Panc1 (cell line): ENCODE data around the gene TGM6. TPM values are rescaled to one million over a fixed set of nuclear protein-coding genes. Genes with fewer than 3 reads are reported as not detected.

Experiments used
- ATAC-seq: fragments of 200-7000 bp; cut with Tn5 transposase; 2 replicates; pipeline ENCODE4 v1.9.1; 2020; ENCODE audit warnings: mild to moderate bottlenecking, moderate library complexity
- BruUV-seq: library from RNA; stranded (reverse); fragments of 400-500 nt; replicated peaks from 2 replicates; lab custom pipeline; 2021; lab: Mats Ljungman, UMichigan
- CTCF ChIA-PET: fragments of 300-600 bp; sonication (Branson Sonifier 250); formaldehyde crosslinking; loops from one replicate; lab custom pipeline; 2022; ENCODE audit warnings: antibody characterized with exemption; lab: Charles Lee
- POLR2A ChIA-PET: fragments of 300-600 bp; sonication (Branson Sonifier 250); formaldehyde crosslinking; loops from one replicate; lab custom pipeline; 2022; ENCODE audit warnings: antibody characterized with exemption; lab: Charles Lee
- DNase-seq: peaks from one replicate; pipeline ENCODE4 v3.0.0-alpha.2; 2010; ENCODE audit warnings: low read depth, low spot score
- H3K27ac ChIP-seq: 2 replicates; pipeline ENCODE4 v1.5.1; 2011; ENCODE audit warnings: mild to moderate bottlenecking, low read length, inconsistent platforms
- H3K27me3 ChIP-seq: fragments of 200-500 bp; sonication (Bioruptor generic); 2 replicates; pipeline ENCODE4 v1.6.0; 2014; ENCODE audit warnings: low read length, inconsistent platforms; ENCODE audit not compliant: control insufficient read depth, insufficient read depth
- H3K36me3 ChIP-seq: fragments of 200-500 bp; sonication (Bioruptor generic); 2 replicates; pipeline ENCODE4 v1.5.1; 2014; ENCODE audit warnings: inconsistent platforms, mild to moderate bottlenecking, low read length, moderate library complexity; ENCODE audit not compliant: control insufficient read depth, insufficient read depth
- H3K4me1 ChIP-seq: 2 replicates; pipeline ENCODE4 v1.5.1; 2011; ENCODE audit warnings: inconsistent platforms, mild to moderate bottlenecking, low read length, moderate library complexity; ENCODE audit not compliant: control insufficient read depth, insufficient read depth
- H3K4me3 ChIP-seq, 2 experiments: 2 replicates each; pipeline ENCODE4 v1.5.1; 2011 to 2012; ENCODE audit warnings: low read depth in 2 of 2, low read length in 2 of 2, mild to moderate bottlenecking in 2 of 2, inconsistent platforms in 1 of 2, moderate library complexity in 1 of 2
- H3K9me3 ChIP-seq: fragments of 200-500 bp; sonication (Bioruptor generic); 2 replicates; pipeline ENCODE4 v1.5.1; 2014; ENCODE audit warnings: low read depth, mild to moderate bottlenecking, inconsistent platforms, low read length, moderate library complexity; ENCODE audit not compliant: control insufficient read depth, insufficient read depth
- POLR2AphosphoS5 ChIP-seq: IDR thresholded peaks from 2 replicates; pipeline ENCODE4 v1.6.1; 2012; ENCODE audit warnings: mild to moderate bottlenecking, low read depth, low read length, moderate library complexity
- SIN3A ChIP-seq: IDR thresholded peaks from 2 replicates; pipeline ENCODE4 v1.6.1; 2012; ENCODE audit warnings: low read depth, mild to moderate bottlenecking, low read length, moderate library complexity, borderline replicate concordance; ENCODE audit not compliant: insufficient read depth
- TCF7L2 ChIP-seq: IDR thresholded peaks from 2 replicates; pipeline ENCODE4 v1.6.1; 2011; ENCODE audit warnings: mild to moderate bottlenecking, low read depth, low read length, inconsistent platforms
- in situ Hi-C: cut with HindIII; loops from 2 replicates; pipeline ENCODE4 v1.10.0; 2016; ENCODE audit warnings: low sequenced_read_pairs, low pct_unique_long_range_greater_than_20kb
- intact Hi-C: fragments of 100-400 bp; cut with micrococcal nuclease; formaldehyde crosslinking; loops from one replicate; pipeline ENCODE4 v1.10.0; 2022; ENCODE audit not compliant: unreplicated experiment
- total RNA-seq: library from RNA; stranded (reverse); gene quantifications from one replicate; pipeline ENCODE4 v1.2.1, GENCODE V29; 2021; ENCODE audit not compliant: unreplicated experiment
- TF ChIP-seq, protein P1 (sequence below): fragments of 450-650 bp; IDR thresholded peaks from 2 replicates; pipeline ENCODE4 v1.5.1; 2017; ENCODE audit warnings: mild to moderate bottlenecking
- TF ChIP-seq, protein P2 (sequence below), 2 experiments: IDR thresholded peaks; 2 replicates each; pipeline ENCODE4 v1.6.1; 2011 to 2012; ENCODE audit warnings: low read depth in 2 of 2, control low read depth in 1 of 2, low read length in 1 of 2, mild to moderate bottlenecking in 1 of 2, moderate library complexity in 1 of 2; ENCODE audit not compliant: insufficient read depth in 1 of 2

Gene TGM6
- total RNA-seq, 1 experiment from 2014 or later = not detected

GRCh38 chr20:2429051-2429450 lies 48.4 kb downstream of the TGM6 start:
- Histone ChIP-seq H3K4me1 (no peaks in the 10 kb centered on the region), H3K27me3 (peaks cover 3% of the 10 kb centered on the region; the same call in 1 of the 2 replicates), H3K4me3 (no peak overlapping the region), H3K36me3 (no peaks in the 10 kb centered on the region), H3K27ac (no peak overlapping the region), H3K9me3 (no peaks in the 10 kb centered on the region)
- TF ChIP-seq, protein P1, sequence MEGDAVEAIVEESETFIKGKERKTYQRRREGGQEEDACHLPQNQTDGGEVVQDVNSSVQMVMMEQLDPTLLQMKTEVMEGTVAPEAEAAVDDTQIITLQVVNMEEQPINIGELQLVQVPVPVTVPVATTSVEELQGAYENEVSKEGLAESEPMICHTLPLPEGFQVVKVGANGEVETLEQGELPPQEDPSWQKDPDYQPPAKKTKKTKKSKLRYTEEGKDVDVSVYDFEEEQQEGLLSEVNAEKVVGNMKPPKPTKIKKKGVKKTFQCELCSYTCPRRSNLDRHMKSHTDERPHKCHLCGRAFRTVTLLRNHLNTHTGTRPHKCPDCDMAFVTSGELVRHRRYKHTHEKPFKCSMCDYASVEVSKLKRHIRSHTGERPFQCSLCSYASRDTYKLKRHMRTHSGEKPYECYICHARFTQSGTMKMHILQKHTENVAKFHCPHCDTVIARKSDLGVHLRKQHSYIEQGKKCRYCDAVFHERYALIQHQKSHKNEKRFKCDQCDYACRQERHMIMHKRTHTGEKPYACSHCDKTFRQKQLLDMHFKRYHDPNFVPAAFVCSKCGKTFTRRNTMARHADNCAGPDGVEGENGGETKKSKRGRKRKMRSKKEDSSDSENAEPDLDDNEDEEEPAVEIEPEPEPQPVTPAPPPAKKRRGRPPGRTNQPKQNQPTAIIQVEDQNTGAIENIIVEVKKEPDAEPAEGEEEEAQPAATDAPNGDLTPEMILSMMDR = no peak
- TF ChIP-seq TCF7L2 = no peak
- TF ChIP-seq SIN3A = no peak
- TF ChIP-seq, protein P2, sequence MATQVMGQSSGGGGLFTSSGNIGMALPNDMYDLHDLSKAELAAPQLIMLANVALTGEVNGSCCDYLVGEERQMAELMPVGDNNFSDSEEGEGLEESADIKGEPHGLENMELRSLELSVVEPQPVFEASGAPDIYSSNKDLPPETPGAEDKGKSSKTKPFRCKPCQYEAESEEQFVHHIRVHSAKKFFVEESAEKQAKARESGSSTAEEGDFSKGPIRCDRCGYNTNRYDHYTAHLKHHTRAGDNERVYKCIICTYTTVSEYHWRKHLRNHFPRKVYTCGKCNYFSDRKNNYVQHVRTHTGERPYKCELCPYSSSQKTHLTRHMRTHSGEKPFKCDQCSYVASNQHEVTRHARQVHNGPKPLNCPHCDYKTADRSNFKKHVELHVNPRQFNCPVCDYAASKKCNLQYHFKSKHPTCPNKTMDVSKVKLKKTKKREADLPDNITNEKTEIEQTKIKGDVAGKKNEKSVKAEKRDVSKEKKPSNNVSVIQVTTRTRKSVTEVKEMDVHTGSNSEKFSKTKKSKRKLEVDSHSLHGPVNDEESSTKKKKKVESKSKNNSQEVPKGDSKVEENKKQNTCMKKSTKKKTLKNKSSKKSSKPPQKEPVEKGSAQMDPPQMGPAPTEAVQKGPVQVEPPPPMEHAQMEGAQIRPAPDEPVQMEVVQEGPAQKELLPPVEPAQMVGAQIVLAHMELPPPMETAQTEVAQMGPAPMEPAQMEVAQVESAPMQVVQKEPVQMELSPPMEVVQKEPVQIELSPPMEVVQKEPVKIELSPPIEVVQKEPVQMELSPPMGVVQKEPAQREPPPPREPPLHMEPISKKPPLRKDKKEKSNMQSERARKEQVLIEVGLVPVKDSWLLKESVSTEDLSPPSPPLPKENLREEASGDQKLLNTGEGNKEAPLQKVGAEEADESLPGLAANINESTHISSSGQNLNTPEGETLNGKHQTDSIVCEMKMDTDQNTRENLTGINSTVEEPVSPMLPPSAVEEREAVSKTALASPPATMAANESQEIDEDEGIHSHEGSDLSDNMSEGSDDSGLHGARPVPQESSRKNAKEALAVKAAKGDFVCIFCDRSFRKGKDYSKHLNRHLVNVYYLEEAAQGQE (IDR thresholded peaks at IDR 0.05; ENCODE audit: insufficient read depth in 1 of 2, low read depth in 2 of 2, low read length in 1 of 2) = no peak
- ChIA-PET POLR2A (no interaction called here), CTCF (no interaction called here)
- in situ Hi-C loops (no loop called here), intact Hi-C loops (no loop called here)
- ATAC-seq = no peak
- no peak for DNase-seq
- BruUV-seq = no TSS peak

DNA sequence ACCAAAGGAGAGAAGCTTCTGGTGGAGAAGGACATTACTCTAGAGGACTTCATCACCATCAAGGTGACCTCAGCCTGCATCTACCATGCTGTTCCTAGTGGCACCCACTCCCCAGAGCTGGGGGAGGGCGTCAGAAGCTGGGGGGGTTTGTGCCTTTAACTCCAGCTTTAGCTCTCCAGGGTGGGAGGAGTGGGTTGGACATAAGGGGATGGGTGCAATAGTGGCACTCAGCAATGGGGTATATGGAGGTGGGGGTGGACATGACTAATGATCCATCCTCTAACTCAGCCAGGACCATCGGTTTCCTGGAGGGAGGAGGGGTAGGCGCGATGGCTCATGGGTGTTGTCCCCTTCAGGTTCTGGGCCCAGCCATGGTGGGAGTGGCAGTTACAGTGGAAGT lies 49.8 kb downstream of the TGM6 start:
- H3K9me3 ChIP-seq = no peaks in the 10 kb centered on the region
- no peak for TF ChIP-seq POLR2AphosphoS5
- TF ChIP-seq, protein P1 = no peak
- no peak for TF ChIP-seq SIN3A
- TF ChIP-seq, protein P2 (IDR thresholded peaks at IDR 0.05; ENCODE audit: insufficient read depth in 1 of 2, low read depth in 2 of 2, low read length in 1 of 2) = no peak
- TF ChIP-seq TCF7L2 = no peak
- DNase-seq = no peak
- no peaks in the 10 kb centered on the region for H3K36me3 ChIP-seq
- H3K4me1 ChIP-seq = no peaks in the 10 kb centered on the region
- no peak for ATAC-seq
- ChIA-PET POLR2A (no interaction called here), CTCF (no interaction called here)
- H3K27me3 ChIP-seq = peaks cover 3% of the 10 kb centered on the region; the same call in 1 of the 2 replicates
- intact Hi-C loops (no loop called here), in situ Hi-C loops (no loop called here)
- no peak overlapping the region for H3K27ac ChIP-seq
- BruUV-seq = no TSS peak
- no peak overlapping the region for H3K4me3 ChIP-seq
